HG03565 (cell line): ENCODE measurements around the gene RAB25.
"Not testable (repeated sequence)": the region's sequence is repeated elsewhere in the genome, so short reads cannot be mapped to it uniquely, and the experiment has no call there.

Experiments used
- ATAC-seq: cut with Tn5 transposase; IDR thresholded peaks from one replicate; pipeline ENCODE4 v1.9.1; 2021; ENCODE audit warnings: mild to moderate bottlenecking, moderate library complexity; ENCODE audit not compliant: unreplicated experiment

RAB25 gene

DNA sequence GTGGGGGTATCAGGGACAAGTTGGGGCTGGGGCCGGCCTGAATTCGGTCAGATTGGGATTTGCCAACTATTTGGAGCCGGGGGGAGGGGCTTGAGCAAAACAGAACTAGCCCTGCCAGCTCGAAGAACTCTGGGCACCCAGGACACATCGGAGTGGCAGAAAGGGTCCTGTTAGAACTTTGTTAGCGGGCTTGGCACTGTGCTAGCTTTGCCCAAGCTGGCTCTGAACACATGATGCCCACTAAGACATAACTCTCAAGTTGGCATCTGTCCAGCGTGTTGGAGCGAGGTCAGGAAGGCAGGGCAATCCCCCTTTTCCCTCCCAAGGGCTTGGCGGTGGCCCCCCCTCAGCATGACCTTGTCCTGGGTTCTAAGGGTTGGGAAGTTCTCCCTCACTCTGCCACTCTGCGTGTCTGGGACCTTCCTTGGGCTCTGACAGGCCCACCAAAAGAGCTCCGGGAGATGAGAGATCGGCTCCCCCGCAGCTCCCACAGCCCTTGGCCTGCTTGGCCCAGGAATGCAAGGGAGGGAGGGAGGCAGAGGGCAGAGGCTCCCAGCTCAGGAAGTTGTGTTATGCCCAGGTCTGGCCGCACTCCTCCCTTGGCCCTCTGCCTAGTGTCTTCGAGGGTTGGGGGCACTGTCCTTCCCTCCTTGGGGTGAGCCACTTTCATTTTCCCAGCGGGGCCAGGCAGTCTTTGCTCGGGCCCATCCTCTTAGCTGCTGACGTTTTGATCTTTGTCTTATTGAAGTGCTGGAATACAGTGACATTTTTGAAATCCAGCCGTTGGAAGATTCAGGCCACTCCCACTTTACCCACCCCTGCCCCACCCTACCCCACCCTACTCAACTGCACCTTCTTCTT lies 54.8 kb downstream of the RAB25 start:
- no peak for ATAC-seq

DNA sequence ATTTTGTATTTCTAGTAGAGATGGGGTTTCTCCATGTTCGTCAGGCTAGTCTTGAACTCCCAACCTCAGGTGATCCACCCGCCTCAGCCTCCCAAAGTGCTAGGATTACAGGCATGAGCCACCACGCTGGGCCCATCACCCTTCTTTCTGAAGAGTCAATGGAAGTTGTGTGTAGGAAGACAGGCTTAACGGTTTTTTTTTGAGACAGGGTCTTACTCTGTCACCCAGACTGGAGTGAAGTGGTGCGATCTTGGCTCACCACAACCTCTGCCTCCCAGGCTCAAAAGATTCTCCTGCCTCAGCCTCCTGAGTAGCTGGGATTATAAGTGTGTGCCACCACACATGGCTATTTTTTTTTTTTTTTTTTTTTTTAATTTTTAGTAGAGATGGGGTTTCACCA lies 55.8 kb downstream of the RAB25 start:
- ATAC-seq: not testable (repeated sequence)

DNA sequence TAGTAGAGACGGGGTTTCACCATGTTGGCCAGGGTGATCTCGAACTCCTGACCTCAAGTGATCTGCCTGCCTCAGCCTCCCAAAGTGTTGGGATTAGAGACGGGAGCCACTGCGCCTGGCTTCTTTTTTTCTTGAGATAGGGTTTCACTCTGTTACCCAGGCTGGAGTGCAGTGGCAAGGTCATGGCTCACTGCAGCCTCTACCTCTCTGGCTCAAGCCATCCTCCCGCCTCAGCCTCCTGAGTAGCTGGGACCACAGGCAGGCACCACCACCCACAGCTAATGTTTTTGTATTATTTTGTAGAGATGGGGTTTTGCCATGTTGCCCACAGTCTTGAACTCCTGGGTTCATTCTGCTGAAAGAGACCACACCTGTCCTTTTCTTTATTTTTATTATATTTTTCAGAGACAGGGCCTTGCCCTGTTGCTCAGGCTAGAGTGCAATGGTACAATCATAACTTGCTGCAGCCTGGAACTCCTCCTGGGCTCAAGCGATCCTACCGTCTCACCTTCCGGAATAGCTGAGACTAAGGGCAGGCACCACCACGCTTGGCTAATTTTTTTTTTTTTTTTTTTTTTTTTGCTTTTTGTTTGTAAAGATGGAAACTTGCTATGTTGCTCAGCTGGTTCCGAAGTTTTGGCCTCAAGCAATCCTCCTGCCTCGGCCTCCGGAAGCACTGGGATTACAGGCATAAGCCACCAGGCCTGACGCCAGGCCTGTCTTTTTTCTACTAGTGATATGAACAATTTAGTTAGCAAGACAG lies 56.6 kb downstream of the RAB25 start:
- ATAC-seq: no peak

DNA sequence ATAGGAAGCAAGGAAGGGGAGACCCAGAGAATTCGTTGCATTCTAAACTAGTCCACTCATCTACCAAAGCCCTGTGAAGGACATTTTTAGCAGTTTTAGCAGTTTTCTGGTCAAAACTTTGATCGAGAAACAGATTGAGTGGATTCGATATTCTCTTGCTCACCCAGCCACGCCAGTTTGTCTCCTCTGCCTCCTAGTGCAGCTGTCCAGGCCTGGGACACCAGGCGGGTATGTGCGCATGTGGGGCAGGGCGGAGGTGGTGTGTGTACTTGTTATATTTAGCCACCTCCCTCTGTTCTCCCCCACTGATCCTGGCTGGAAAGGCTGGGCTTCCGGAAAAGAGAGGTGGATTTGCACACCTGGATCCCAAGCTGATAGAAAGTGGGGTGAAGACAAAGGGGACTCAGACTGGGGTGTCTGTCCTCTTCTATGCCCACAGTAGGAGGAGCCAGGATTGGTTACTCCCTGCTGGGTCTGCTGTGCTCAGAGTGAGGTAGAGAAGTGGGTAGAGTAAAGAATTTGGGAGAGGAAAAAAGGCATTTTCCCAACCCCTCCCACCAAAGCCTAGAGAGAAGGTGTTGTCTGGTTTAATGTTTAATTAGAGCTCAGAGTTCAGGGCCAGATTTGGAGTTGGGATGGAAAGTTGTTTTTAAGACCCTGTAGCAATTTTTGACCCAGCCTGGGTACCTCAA lies 57.4 kb downstream of the RAB25 start:
- ATAC-seq: no peak

DNA sequence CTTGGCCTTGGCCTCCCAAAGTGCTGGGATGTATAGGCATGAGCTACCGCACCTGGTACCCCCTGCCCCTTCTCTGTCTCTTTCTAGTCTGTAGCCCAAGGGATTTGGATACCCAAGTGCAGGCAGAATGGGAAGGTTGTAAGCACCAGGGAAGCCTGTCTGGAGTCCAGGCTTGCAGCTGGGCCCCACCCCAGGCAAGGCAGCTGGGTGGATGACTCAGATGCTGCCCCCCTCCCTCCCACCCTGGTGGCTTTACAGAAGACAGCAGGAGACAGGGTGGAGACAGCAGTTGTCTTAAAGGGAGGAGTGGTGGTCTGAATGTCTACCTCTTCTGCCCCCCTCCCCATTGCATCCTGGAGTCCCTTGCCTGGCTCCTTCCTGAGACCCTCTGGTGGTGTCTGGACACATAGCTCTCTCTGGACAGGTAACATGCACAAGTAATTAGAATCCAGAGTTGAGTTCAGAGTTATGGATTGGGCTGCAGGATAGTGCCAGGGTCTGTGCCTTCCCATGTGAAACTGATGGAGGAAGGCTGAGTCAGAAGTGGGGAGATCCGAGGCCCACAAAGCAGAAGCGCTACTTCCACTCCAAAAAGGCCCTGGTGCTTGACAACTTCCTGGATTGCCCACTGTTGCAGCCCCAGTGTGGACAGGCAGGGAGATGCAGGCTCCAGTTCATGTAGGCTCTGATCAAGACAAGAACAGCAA lies 58.7 kb downstream of the RAB25 start:
- no peak for ATAC-seq
